ENCODE data around the gene PTP4A2.
"Not testable (repeated sequence)": the region's sequence is repeated elsewhere in the genome, so short reads cannot be mapped to it uniquely, and the experiment has no call there.

PTP4A2 gene

GRCh38 chr1:31897526-31898100 is 40.6 kb downstream of the PTP4A2 start:
- in situ Hi-C loops (cut with MboI; ENCODE audit: low sequenced_read_pairs) = no loop called here

- in situ Hi-C loops (cut with MboI; ENCODE audit: low sequenced_read_pairs) = not testable (repeated sequence)
Observed at GRCh38 chr1:31895474-31896198, 42.5 kb downstream of the PTP4A2 start.

- in situ Hi-C loops (cut with MboI; ENCODE audit: low sequenced_read_pairs) = no loop called here
Observed at GRCh38 chr1:31891280-31891679, 46.9 kb downstream of the PTP4A2 start.

- in situ Hi-C loops (cut with MboI; ENCODE audit: low sequenced_read_pairs) = no loop called here
Observed at GRCh38 chr1:31888291-31888690, 49.9 kb downstream of the PTP4A2 start.

- in situ Hi-C loops (cut with MboI; ENCODE audit: low sequenced_read_pairs) = no loop called here
Observed at GRCh38 chr1:31886866-31887265, 51.3 kb downstream of the PTP4A2 start.

- in situ Hi-C loops (cut with MboI; ENCODE audit: low sequenced_read_pairs) = no loop called here
Observed at GRCh38 chr1:31885851-31886250, 52.3 kb downstream of the PTP4A2 start.

GRCh38 chr1:31883357-31883942 is 54.7 kb downstream of the PTP4A2 start:
- in situ Hi-C loops (cut with MboI; ENCODE audit: low sequenced_read_pairs) = no loop called here

- in situ Hi-C loops (cut with MboI; ENCODE audit: low sequenced_read_pairs) = no loop called here
Observed at GRCh38 chr1:31881688-31882000, 56.5 kb downstream of the PTP4A2 start.

- in situ Hi-C loops (cut with MboI; ENCODE audit: low sequenced_read_pairs) = no loop called here
Observed at GRCh38 chr1:31880957-31881687, 57.0 kb downstream of the PTP4A2 start.

- in situ Hi-C loops (cut with MboI; ENCODE audit: low sequenced_read_pairs) = no loop called here
Observed at GRCh38 chr1:31879981-31880608, 58.1 kb downstream of the PTP4A2 start.

GRCh38 chr1:31878058-31878457 is 60.1 kb downstream of the PTP4A2 start:
- in situ Hi-C loops (cut with MboI; ENCODE audit: low sequenced_read_pairs) = no loop called here

- in situ Hi-C loops (cut with MboI; ENCODE audit: low sequenced_read_pairs) = no loop called here
Observed at GRCh38 chr1:31877544-31877943, 60.6 kb downstream of the PTP4A2 start.

GRCh38 chr1:31875636-31876236 is 62.4 kb downstream of the PTP4A2 start:
- in situ Hi-C loops (cut with MboI; ENCODE audit: low sequenced_read_pairs) = no loop called here

GRCh38 chr1:31874942-31875341 is 63.2 kb downstream of the PTP4A2 start:
- in situ Hi-C loops (cut with MboI; ENCODE audit: low sequenced_read_pairs) = no loop called here

GRCh38 chr1:31872658-31873636 is 65.2 kb downstream of the PTP4A2 start:
- in situ Hi-C loops (cut with MboI; ENCODE audit: low sequenced_read_pairs) = no loop called here

GRCh38 chr1:31871703-31872102 is 66.5 kb downstream of the PTP4A2 start:
- in situ Hi-C loops (cut with MboI; ENCODE audit: low sequenced_read_pairs) = no loop called here

- in situ Hi-C loops (cut with MboI; ENCODE audit: low sequenced_read_pairs) = no loop called here
Observed at GRCh38 chr1:31870086-31870736, 68.0 kb downstream of the PTP4A2 start.

- in situ Hi-C loops (cut with MboI; ENCODE audit: low sequenced_read_pairs) = no loop called here
Observed at GRCh38 chr1:31869449-31869848, 68.7 kb downstream of the PTP4A2 start.

GRCh38 chr1:31868862-31869261 is 69.3 kb downstream of the PTP4A2 start:
- in situ Hi-C loops (cut with MboI; ENCODE audit: low sequenced_read_pairs) = no loop called here
